Stimulated activated CD4-positive, alpha-beta T cell treated with anti-CD3 and anti-CD28 coated beads, TNF-alpha, amount 100 ng/mL, for 48 hours (primary cell): ENCODE results near the gene RAD51D.
"Not testable (repeated sequence)": the region's sequence is repeated elsewhere in the genome, so short reads cannot be mapped to it uniquely, and the experiment has no call there.

Experiments used
- DNase-seq, 3 donors: peaks; one replicate each; pipeline ENCODE4 v3.0.0-alpha.2; 2020; ENCODE audit warnings: low read depth in 3 of 3

The RAD51D gene

DNA sequence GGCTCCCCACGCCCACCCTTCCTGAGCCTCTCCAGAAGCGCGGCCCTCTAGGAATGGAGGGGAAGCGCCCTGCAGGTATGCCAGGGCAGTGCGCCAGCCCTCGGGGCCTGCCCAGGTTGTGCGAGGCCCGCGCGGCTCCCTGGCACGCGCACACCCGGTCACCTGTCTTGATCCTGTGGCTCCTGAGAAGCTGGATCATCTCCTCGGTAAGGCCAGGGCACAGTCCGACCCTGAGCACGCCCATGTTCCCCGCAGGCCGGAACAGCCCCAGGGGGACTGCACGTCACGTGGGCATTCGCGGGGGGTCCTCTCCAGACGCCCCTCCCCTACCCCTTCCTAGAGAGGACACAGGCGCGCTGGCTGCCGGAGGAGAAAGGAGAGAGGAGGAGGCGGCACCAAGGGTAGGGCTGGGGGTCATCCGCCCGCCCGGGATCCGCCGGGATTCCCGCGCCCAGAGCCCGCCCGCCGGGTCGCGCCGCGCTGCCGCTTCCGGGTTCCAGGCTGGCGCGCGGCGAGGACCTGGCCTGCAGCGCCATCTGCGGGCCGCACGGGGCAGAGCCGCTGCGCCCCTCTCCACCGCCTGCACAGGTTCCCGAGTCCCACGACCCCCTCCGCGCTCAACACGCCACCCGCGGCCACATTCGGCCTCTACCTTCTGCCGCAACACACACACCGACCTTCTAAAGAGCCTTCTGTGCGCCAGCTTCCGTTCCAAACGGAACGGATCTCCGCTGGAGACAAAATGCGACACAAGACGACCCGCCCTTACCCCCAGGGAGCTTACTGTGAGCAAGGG, at the start of gene RAD51D:
RAD51D (minus strand) TSS at position 491 of the 796 bp plus-strand sequence; CDS start at position 244, 247 bp downstream.
- DNase-seq: peak; percentile 59 to 69 (median 64)

- no peak for DNase-seq
These were observed 48.0 kb upstream of the RAD51D start for GRCh38 chr17:35167666-35168065.

GRCh38 chr17:35167046-35167445, 47.4 kb upstream of the RAD51D start:
- DNase-seq: no peak

GRCh38 chr17:35166526-35166925, 46.9 kb upstream of the RAD51D start:
- no peak for DNase-seq

- no peak for DNase-seq
These were observed 45.1 kb upstream of the RAD51D start for GRCh38 chr17:35164716-35165115.

GRCh38 chr17:35163886-35164285, 44.2 kb upstream of the RAD51D start:
- DNase-seq: no peak

DNA sequence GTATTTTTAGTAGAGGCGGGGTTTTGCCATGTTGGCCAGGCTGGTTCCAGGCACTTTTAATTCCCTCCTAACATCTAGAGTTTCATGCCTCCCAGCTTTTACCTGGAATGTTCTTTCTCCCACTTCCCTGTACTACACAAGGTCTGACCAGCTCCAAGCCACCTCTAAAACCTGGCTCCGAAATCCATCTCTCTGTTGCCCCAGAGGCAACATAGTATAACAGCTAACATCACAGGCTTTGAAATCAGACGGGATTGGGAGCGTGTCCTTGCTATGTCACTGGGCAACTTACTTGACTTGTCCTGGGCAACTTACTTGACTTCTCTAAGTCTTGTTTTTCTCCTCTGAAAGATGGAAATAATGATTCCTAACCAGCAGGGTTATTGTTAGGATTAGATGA, 43.1 kb upstream of the RAD51D start:
- no peak for DNase-seq

DNA sequence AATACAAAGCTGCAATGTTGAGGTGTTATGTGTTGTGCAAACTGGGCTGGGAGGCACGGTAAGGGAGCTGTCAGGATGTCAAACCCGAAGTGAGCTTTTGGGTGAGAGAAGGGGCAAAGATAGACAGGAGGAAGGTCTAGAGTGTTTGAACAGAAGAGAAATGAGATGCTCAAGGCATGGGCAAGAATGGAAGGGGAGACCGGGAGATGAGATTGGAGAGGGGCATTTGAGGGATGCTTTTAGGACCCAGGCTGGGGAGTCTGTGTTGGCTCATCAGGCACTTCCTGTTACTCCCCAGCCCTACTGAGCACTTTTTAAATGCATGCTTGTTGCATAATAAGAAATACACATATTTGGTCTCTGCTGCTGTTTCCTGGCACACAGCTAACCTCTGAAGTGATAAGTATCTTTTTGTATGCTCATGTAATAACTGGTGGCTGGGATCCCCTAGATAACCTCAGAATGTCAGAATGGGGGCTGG, 41.7 kb upstream of the RAD51D start:
- no peak for DNase-seq

- no peak for DNase-seq
These were observed 40.9 kb upstream of the RAD51D start for GRCh38 chr17:35160354-35161201.

GRCh38 chr17:35159940-35160339, 40.3 kb upstream of the RAD51D start:
- no peak for DNase-seq

GRCh38 chr17:35155246-35155645, 35.6 kb upstream of the RAD51D start:
- no peak for DNase-seq

- no peak for DNase-seq
These were observed 34.8 kb upstream of the RAD51D start for GRCh38 chr17:35154196-35155165.

DNA sequence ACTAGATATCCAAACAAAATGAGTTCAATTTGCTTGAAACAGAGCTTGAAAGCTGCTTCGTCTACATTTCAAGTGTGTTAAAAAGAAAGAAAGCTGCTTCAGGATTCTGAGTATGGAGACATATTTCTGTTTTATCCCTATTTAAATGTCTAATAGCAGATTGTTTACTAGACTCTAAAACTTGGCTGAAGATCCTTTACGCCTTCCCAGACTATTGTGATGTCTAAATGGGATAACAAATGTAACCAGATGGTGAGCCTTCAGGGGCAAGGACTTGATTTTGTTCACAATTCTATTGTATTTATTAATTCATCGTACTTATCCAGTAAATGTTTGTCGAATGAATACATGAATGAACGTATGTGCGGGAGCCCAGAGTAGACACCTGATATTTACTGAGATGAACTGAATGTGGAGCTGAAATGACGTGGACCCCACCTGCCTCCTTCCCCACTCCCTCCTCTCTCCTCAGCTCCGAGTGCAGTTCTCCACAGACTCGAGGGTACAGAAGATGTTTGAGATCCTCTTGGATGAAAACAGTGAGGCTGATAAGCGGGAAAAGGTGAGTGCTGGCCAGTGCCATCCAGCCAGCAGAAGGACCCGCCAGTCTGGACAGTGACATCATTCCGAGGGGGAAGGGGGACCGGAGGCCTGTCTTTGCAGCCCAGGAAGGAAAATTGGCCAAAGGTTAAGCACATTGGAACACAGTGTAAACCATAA, 32.9 kb upstream of the RAD51D start:
- no peak for DNase-seq

GRCh38 chr17:35151080-35151479, 31.4 kb upstream of the RAD51D start:
- DNase-seq: not testable (repeated sequence)

DNA sequence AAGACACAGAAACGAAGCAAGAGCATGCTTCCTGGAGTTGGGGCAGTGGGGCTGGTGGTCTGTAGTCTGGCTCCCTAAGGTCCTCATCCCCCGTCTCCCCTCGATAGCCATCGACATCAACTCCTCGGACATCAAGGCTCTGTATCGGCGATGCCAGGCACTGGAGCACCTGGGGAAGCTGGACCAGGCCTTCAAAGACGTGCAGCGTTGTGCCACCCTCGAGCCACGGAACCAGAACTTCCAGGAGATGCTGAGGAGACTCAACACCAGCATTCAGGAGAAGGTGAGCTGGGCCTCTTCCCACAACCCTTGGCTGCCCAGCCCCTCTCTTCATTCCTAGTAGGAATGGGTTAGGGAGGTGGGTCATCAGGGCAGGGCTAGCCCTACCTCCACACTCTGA, 30.3 kb upstream of the RAD51D start:
- DNase-seq: no peak

DNA sequence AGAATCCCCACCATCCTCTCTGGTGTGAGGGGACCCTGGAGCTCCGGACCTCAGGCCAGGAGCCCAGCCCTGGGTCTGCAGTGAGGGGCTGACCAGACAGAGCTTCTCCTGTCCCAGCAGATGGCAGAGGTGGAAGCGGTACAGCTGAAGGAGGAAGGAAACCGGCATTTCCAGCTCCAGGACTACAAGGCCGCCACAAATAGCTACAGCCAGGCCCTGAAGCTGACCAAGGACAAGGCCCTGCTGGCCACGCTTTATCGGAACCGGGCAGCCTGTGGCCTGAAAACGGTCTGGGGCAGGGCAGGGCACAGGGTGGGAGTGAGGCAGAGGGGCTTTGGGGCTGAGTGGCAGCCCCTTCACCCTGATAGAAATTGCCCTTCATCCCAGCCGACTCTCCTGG, 28.5 kb upstream of the RAD51D start:
- no peak for DNase-seq

DNA sequence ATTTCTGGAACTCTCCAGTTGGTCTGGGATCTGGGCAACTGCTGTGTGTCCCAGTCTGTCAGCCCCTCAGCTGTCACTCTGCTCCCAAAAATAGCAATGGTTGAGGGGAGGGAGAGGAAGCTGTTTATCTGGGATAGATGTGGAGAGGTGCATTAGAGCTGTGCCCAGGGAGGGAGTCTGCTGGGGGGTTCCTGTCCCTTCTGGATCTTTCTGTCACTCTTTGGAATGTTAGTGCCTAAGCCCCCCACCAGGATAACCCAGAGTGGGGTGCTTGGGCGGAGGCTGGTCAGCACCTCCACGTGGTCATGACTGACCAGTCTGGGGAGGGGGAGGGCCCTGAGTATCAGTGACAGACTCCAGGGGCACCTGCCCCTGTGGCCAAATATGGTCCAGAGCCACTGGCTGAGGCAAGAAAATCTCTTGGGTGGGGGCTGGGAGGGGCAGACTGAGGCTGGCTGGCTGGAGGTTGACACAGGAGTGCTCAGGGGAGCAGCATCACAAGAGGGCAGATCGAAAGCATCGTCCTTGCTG, 27.8 kb upstream of the RAD51D start, which contains the start of gene UNC45B:
UNC45B (plus strand) TSS at position 443 of the 531 bp plus-strand sequence. CDS start 447 bp downstream, outside the sequence.
- DNase-seq: no peak

- DNase-seq: no peak
These were observed 26.7 kb upstream of the RAD51D start for GRCh38 chr17:35146214-35146833.

DNA sequence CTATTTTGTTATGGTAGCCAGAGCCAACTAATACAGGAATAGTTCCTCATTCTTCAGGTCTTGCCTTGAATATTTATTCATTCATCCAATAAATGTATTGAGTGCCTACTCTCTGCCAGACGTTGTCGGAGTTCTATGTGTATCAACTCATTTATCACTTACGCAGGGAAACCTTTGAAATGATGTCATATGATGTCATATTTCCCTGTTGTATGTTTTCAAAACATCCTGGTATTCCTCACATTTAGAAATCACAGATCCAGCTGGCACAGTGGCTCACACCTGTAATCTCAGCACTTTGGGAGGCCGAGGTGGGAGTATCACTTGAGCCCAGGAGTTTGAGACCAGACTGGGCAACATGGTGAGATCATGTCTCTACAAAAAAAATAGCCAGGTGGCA, 25.2 kb upstream of the RAD51D start:
- DNase-seq: no peak

DNA sequence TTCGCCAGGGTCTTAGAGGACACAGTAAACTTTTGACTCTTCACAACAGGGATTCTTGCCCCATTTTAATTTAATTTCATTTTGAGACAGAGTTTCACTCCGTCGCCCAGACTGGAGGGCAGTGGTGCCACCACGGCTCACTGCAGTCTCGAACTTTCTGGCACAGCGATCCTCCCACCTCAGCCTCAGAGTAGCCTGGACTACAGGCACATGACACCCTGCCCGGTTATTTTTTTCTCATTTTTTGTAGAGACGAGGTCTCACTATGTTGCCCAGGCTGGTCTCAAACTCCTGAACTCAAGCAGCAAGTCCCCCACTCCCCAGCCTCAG, 22.8 kb upstream of the RAD51D start:
- no peak for DNase-seq
